HS-27A (cell line): ENCODE results near the gene EIF1AD.
"Not testable (repeated sequence)": the region's sequence is repeated elsewhere in the genome, so short reads cannot be mapped to it uniquely, and the experiment has no call there.

Experiments
- DNase-seq: peaks from one replicate; pipeline ENCODE4 v3.0.0-alpha.2; 2012; ENCODE audit warnings: low read depth, missing footprints

Gene EIF1AD

GRCh38 chr11:65968600-65969482, 33.1 kb downstream of the EIF1AD start:
- no peak for DNase-seq

- no peak for DNase-seq
Observed at GRCh38 chr11:65967329-65967934, 34.5 kb downstream of the EIF1AD start.

GRCh38 chr11:65965986-65966762, 35.8 kb downstream of the EIF1AD start:
- DNase-seq: no peak

GRCh38 chr11:65964906-65965305, 37.1 kb downstream of the EIF1AD start:
- no peak for DNase-seq

DNA sequence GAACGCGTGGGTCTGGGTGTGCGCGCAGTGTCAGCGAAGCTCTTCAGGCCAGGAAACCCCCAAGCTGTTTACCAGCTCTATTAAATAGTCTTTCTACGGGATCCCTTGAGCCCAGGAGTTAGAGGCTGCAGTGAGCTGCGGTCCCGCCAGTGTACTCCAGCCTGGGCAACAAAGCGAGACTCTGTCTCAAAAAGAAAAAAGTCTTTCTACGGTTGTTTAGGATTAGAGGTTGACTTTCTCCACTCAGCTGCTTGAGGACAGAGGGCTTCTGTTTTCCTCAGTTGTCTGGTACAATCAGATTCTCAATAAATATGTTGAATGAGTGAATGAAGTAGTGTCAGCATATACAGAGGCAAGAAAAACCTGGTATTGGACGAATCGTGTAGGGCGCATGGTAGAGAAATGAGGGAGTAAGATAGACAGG, 39.8 kb downstream of the EIF1AD start:
- DNase-seq: no peak

DNA sequence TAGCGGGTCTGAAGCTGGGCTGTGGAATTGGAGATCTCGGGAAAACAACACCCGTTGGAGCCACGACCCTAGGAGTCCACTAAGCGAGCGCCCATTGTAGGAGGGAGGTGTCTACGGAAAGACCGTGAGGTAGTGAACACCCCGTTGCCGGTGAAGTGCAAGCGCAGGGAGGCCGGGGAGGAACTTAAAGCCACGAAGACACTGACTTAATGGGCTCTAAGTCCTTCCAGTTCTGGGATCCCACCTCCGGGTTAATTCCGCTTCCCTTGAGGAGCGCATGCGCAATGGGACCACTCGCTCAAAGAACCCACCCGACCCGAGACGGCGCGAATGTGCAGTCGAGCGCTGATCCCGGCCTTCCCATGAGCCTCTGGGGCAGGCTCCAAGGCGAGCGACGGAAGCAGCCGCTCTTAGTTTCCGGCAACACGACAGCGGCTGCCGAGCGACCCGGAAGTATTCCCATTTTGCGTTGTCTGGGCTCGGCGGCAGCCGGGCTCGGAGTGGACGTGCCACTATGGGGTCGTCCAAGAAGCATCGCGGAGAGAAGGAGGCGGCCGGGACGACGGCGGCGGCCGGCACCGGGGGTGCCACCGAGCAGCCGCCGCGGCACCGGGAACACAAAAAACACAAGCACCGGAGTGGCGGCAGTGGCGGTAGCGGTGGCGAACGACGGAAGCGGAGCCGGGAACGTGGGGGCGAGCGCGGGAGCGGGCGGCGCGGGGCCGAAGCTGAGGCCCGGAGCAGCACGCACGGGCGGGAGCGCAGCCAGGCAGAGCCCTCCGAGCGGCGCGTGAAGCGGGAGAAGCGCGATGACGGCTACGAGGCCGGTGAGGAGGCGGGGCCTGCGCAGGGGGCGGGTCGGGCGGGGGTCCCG, 40.5 kb downstream of the EIF1AD start, which contains the start of gene SART1:
Gene SART1 (plus strand): TSS at position 468 of the 874 bp plus-strand sequence. CDS start 47 bp downstream, at position 515.
- peak; percentile 96 for DNase-seq

GRCh38 chr11:65960824-65961266, 41.1 kb downstream of the EIF1AD start:
- no peak for DNase-seq

- no peak for DNase-seq
Observed at GRCh38 chr11:65958774-65959420, 43.1 kb downstream of the EIF1AD start.

DNA sequence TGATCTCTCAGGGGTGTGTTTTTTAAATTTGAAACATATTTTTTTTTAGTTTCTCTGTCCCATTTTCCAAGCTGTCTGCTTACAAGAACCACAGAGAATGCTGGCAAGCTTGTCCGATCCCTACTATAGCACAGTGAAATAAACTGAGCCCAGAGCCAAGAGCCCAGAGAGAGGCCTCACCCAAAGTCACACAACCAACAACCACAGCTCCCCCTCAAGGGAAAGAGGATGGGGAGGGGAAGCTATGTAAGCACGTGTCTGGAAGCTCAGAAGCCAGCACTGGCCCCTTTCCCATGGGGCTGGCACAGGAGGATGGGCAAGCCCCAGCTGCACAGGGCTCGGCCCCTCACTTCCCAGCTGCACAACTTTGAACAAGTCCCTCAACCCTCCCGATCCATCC, 43.7 kb downstream of the EIF1AD start:
- DNase-seq: no peak

DNA sequence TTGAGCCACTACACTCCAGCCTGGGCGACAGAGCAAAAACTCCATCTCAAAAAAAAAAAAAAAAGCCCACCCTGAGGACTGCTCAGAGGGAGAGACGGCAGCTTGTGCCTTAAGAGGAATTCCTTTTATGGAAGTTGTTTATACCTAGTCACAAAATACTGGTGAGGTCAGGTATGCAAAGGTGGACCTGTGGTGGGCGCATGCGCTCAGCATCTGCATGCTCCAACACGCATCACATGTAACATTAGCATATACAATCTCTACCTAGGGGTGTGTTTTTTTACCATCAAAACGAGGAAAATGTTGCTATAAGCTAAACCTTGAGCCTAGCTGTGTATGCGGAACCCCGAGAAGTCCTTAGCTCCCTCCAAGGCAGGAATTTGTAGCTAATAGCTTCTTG, 47.2 kb downstream of the EIF1AD start:
- DNase-seq: no peak

DNA sequence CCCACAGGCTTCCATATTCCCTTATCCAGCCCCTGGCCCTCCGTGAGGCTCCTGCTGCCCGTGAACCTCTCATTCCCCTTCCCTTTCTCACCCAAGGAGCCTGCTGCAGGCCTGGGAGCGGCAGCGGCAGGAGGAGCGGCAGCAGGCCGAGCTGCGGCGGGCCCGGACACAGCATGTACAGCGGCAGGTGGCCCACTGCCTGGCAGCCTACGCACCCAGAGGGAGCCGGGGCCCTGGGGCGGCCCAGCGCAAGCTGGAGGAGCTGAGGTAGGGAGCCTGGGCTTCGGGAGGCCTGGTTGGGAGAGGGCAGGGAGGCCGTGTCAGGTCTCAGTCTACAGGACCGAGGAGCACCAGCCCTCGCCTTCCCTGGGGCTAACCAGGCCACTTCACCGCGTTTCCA, 48.5 kb downstream of the EIF1AD start:
- no peak for DNase-seq

- DNase-seq: no peak
Observed at GRCh38 chr11:65952052-65952521, 49.9 kb downstream of the EIF1AD start.

DNA sequence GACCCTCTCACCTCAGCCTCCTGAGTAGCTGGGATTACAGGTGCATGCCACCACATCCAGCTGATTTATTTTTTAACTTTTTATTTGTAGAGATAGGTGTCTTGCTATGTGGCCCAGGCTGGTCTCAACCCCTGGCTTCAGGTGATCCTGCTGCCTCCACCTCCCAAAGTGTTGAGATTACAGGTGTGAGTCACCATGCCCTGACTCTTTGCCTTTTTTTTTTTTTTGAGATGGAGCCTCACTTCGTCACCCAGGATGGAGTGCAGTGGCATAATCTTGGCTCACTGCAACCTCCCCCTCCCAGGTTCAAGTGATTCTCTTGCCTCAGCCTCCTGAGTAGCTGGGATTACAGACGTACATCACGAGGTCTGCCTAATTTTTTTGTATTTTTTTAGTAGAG, 50.3 kb downstream of the EIF1AD start:
- DNase-seq: not testable (repeated sequence)

GRCh38 chr11:65950711-65951110, 51.2 kb downstream of the EIF1AD start:
- not testable (repeated sequence) for DNase-seq

- no peak for DNase-seq
Observed at GRCh38 chr11:65947603-65948125, 54.3 kb downstream of the EIF1AD start.

DNA sequence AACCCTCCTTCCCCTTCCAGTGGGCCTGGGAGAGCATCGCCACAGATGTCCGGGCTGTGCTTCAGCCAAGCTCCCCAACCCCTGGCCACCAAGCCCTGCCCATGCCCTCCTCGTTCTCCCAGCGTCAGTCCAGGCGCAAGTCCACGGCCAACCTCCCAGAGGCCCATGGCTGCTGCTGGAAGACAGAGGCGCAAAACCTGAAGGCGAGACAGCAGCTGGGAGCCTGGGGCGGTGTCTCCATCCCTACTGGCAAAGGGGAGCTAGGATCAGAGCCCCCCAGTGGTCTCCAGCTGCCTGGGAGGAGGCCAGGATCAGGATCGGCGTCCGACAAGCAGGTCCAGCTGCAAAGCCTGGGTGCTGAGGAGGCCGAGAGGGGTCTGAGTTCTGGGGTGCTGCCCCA, 54.8 kb downstream of the EIF1AD start:
- no peak for DNase-seq

GRCh38 chr11:65946655-65947054, 55.3 kb downstream of the EIF1AD start:
- DNase-seq: no peak
